Limb (tissue), 2 donors: ENCODE results near the gene HEBP1.

Source experiments
- DNase-seq, 2 donors: peaks; one replicate each; pipeline ENCODE4 v3.0.0-alpha.2; 2016; ENCODE audit errors: extremely low spot score in 2 of 2

HEBP1 gene

DNA sequence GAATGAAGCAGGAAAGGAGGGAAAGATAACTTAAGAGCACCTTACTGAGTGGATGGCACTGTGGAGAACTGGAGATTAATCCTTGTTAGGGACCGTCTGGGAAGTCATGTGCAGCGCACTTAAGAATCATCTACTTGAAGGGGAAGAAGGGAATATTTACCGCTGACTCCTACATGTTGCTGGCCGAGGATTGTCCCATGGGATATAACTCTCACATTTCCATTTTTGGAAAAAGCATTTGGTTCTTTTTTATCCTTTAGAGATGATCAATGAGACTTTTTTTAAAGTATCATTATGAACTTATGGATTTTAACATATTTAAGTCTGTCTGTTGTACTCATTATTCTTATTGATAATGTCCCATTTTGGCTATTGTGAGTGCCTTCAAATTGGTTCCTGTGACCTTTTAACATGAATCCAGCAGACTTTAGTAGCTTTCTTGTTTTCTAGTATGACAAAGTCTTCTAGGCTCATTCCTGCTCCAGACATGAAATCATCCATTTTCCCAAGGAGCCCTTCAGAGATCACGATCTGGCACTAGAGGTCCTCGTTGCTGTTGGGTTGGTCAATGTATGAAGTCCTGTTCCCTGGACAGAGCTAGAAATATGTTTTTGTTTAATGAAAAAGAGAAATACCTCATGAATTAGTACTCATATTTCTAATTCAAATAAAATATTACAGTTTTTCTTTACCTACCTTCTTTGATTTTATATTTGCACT, 23.9 kb upstream of the HEBP1 start:
- no peak for DNase-seq

GRCh38 chr12:13022851-13023271, 22.8 kb upstream of the HEBP1 start:
- peak in 1 of 2 donors; percentile 40 for DNase-seq

DNA sequence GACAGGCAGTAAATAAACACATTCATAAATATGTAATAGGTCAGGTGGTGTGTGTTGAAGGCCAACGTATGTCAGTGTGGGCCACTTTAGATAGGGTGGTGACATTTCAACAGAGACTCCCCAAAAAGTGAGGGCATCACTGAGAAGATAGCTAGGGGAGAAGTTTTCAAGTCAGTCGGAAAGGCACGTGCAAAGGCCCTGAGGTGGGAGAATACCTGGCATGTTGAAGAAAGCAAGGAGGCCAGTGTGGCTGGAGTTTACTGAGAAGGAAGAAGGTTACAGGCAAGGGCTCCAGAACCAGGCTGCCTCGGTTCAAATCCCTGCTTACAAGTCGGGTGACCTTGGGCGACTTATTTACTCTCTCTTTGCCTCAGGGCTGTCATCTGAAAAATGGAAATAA, 11.0 kb upstream of the HEBP1 start:
- DNase-seq: no peak

GRCh38 chr12:13008741-13009380, 8.8 kb upstream of the HEBP1 start:
- DNase-seq: no peak

DNA sequence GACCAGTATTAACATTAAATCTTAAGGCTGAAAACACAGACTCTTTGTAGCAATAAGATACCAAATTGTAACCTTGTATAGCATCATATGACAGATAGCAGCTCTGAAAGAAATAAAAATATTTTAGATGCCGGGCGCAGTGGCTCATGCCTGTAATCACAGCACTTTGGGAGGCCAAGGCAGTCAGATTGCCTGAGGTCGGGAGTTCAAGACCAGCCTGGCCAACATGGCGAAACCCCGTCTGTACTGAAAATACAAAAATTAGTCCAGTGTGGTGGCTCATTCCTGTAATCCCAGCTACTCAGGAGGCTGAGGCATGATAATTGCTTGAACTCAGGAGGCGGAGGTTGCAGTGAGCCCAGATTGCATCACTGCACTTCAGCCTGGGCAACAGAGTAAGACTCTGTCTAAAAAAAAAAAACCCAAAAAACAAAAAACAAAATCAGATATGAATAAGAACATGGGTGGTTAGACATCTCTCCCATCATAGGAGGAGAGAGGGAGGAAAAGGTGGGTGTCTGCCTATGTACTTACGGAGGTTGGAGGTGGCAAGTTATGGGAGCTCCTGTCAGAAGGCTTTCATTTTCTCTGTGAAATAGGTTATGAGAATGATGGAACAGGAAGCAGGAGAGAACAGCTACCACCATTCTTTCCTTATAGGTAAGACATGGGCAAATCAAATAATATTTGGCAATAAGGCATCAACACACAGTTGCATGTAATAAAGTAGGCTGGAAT, 7.6 kb upstream of the HEBP1 start:
- no peak for DNase-seq

- DNase-seq: no peak
Observed at GRCh38 chr12:13005649-13006048, 5.6 kb upstream of the HEBP1 start.

DNA sequence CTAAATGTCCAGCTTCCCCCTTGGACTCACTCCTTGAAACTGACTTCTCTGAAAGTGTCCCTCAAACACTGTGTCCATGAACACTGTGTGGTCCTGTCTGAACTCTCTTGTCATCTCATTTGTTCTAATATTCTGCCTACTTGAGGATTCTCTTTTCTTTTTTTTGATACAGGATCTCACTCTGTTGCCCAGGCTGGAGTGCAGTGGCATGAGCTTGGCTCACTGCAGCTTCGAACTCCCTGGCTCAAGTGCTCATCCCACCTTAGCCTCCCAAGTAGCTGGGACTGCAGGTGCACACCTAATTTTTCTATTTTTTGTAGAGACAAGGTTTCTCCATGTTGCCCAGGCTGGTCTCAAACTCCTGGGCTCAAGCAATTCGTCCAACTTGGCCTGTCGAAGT, 4.9 kb upstream of the HEBP1 start:
- no peak for DNase-seq

DNA sequence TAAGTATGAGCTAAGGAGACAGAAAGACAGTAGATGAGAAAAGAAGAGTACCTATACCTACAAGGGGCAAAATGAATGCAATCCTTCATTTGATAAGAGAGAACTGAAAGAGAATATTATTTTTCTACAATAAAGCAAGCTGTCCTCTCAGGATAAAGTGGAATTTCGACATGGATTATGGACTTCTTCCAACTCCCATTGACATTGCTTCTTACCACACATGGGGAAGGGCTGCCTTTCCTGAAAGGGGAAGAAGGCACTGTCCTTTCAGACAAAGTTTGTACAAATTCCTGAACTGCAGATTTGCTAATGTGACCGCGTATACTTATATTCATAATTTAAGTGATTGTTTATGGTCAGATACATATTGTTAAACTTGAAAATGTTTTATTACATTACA, 4.3 kb upstream of the HEBP1 start:
- no peak for DNase-seq

DNA sequence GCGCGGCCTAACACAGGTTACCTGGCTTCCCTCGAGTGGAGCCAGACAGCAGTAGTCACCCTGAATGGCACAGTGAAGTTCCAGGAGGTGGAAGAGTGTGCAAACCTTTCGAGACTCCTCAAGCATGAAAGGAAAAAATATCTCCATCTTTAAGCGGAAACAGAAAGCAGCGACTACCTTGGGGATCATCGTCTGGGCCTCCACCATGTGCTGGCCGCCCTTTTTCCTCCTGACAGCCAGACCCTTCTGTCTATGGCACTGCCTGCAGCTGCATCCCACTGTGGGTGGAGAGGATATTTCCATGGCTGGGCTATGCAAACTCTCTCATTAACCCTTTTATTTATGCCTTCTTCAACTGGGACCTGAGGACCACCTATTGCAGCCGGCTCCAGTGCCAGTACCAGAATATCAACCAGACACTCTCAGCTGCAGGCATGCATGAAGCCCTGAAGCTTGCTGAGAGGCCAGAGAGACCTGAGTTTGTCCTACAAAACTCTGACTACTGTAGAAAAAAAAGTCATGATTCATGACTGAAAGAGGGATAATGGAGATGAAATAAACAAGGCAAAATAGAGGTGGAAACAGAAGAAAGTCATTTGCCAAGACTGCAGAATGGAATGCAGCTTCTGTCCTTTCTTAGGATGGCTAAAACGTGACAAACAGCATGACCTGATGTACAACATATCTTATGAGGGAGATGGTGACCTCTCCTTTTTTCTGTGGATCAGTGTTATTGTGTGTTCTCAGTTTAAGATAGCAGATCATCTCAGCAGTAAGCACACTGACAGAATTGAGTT, 2.4 kb upstream of the HEBP1 start:
- DNase-seq: no peak

GRCh38 chr12:13001775-13002040, 1.6 kb upstream of the HEBP1 start:
- no peak for DNase-seq

- DNase-seq: peak; percentile 36 to 83
Observed at GRCh38 chr12:13000925-13001774, 1.1 kb upstream of the HEBP1 start.

DNA sequence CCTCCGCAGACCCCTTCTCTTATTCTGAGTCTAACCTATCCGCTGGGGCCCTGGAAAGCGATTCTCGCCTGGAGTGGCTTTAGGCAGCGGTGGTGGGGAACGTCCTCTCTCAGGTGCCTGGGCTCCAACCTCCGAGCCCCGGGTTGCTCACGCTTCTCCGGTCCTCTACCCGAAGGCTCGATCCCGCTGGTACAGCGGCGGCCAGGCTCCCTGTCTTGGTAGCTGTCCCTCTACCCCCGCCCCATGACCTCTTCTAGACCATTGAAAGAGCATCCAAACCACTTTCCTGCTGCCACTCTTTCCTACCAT, 505 bp upstream of the HEBP1 start:
- DNase-seq: no peak

GRCh38 chr12:12999271-12999958, 650 bp downstream of the HEBP1 start:
- peak in 1 of 2 donors; percentile 41 for DNase-seq

DNA sequence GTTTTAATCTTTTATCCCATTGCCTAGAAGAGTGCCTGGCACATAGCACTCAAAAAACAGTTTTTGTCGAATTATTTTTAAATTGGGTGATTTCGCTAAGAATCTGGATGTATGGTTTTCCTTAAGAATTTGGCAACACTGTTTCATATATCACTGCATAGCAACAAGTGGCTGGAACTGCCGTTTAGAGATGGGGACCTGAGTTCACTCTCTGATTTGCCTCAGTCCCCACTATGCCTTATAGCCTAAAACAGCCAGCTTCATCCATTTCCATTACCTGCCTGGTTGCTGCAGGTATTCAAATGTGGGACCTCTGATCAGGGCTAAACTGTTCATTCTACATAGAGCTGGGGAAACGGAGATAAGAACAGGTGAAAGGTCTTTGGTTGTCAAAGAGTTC, 1.8 kb downstream of the HEBP1 start:
- DNase-seq: no peak

DNA sequence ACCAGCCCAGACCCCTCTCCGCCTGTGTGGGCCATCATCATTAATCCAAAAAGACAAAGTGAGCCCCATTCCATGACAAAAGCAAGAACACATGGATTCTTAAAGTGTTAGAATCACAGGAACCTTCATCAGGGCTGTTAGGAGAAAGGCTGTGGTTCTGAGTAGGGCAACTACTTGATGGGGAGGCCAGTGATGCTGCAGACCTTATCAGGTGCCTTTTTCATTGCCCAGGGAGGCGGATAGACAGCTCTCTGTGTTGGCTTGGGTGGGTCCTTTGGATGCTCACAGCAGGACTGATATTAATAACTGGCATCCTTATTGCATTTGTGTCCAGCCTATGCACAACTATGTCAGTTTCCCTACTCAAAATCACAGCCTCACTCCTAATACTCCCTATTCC, 2.3 kb downstream of the HEBP1 start:
- DNase-seq: no peak

- no peak for DNase-seq
Observed at GRCh38 chr12:12997156-12997555, 2.9 kb downstream of the HEBP1 start.

DNA sequence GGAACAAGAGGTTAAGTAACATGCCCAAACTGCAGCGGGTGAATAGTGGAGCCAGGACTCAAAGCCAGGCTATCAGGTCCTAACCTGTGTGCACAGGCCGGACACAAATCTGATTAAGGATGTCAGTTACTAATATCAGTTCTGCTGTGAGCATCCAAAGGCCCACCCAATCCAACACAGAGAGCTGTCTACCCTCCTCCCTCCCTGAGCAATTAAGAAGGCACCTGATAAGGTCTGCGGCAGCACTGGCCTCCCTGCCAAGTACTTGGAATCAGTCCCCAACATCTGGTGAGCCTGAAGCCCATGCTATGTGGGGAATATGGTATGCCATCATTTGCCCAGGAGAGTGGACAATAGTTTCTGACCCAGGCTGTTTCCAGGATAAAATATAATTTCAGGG, 3.9 kb downstream of the HEBP1 start:
- no peak for DNase-seq

GRCh38 chr12:12995088-12995487, 5.0 kb downstream of the HEBP1 start:
- DNase-seq: no peak

GRCh38 chr12:12993367-12993766, 6.7 kb downstream of the HEBP1 start:
- no peak for DNase-seq

DNA sequence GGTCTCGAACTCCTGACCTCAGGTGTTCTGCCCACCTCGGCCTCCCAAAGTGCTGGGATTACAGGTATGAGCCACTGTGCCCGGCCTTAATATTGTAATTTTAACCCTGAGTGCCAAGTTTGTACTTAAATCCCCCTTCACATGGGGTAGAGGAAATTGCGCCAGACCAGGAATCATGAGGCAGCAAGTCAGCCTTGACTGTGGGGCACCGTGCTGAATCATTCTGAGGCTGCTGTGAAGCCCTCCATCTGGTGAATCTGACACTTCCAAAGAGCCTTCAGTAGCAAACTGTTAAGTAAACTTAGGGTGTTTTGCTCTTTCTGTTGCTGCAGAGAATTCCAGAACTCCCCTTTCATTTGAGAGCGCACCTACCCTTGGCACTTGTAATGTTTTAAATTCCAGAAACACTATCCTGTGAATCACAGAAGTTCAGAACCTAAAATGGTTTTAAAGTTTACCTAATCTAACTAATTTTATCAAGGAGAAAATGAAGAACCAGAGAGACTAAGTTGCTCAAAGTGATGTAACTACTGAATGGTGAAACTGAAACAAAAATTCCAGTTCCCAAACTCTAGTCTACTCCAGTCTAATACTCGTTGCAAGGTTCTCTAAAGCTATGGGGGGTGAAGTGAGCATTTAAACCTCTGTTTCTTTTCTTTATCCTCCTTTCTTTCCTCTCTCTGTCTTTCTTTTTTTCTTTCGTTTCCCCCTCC, 7.5 kb downstream of the HEBP1 start:
- no peak for DNase-seq
